CD4-positive, CD25-positive, alpha-beta regulatory T cell (primary cell): ENCODE measurements around the gene PIM1. TPM values are rescaled to one million over a fixed set of nuclear protein-coding genes. Genes with fewer than 3 reads are reported as not detected.

Experiments used
- ATAC-seq, 2 donors: fragments of 150-1000 bp; cut with Tn5 transposase; one replicate each; pipeline ENCODE4 v1.10.0; 2021; ENCODE audit warnings: low read depth in 2 of 2, moderate number of reproducible peaks in 2 of 2, moderate library complexity in 1 of 2
- DNase-seq, 3 donors: peaks; one replicate each; pipeline versions ENCODE4 v3.0.0 to v3.0.0-alpha.2; 2012 to 2022; ENCODE audit warnings: mixed read lengths in 1 of 3
- H3K27ac ChIP-seq: one replicate; pipeline ENCODE4 v1.7.0; 2013; ENCODE audit warnings: mild to moderate bottlenecking, low read length; ENCODE audit not compliant: insufficient read depth, poor library complexity, severe bottlenecking
- H3K27me3 ChIP-seq: one replicate; pipeline ENCODE4 v1.7.0; 2013; ENCODE audit warnings: low read length; ENCODE audit not compliant: control insufficient read depth, insufficient read depth
- H3K36me3 ChIP-seq: one replicate; pipeline ENCODE4 v1.7.0; 2013; ENCODE audit warnings: mild to moderate bottlenecking, low read length, moderate library complexity; ENCODE audit not compliant: control insufficient read depth, insufficient read depth
- H3K4me1 ChIP-seq: 2 replicates; pipeline ENCODE4 v1.7.0; 2013; ENCODE audit warnings: mild to moderate bottlenecking, low read length; ENCODE audit not compliant: insufficient read depth, control insufficient read depth, poor library complexity, severe bottlenecking
- H3K4me3 ChIP-seq: one replicate; pipeline ENCODE4 v1.7.0; 2013; ENCODE audit warnings: low read depth, mild to moderate bottlenecking, low read length, moderate library complexity
- H3K9me3 ChIP-seq, 2 experiments: 1 replicate in 1 of 2; 2 replicates in 1 of 2; pipeline ENCODE4 v1.7.0; 2013; ENCODE audit warnings: low read length in 2 of 2, mild to moderate bottlenecking in 1 of 2, moderate library complexity in 1 of 2; ENCODE audit not compliant: control insufficient read depth in 2 of 2
- H3K27ac Mint-ChIP-seq, 3 donors: one replicate each; pipeline ENCODE4 v1.8.0; 2020 to 2022; ENCODE audit warnings: mild to moderate bottlenecking in 3 of 3, mixed read lengths in 3 of 3, moderate library complexity in 2 of 3
- H3K27me3 Mint-ChIP-seq: one replicate; pipeline ENCODE4 v1.8.0; 2022; ENCODE audit warnings: mild to moderate bottlenecking, mixed read lengths
- H3K36me3 Mint-ChIP-seq: one replicate; pipeline ENCODE4 v1.8.0; 2020; ENCODE audit warnings: mixed read lengths
- H3K4me1 Mint-ChIP-seq, 4 donors: one replicate each; pipeline ENCODE4 v1.8.0; 2020 to 2022; ENCODE audit warnings: mixed read lengths in 4 of 4, mild to moderate bottlenecking in 1 of 4
- H3K4me3 Mint-ChIP-seq, 4 donors: one replicate each; pipeline ENCODE4 v1.8.0; 2020 to 2022; ENCODE audit warnings: mild to moderate bottlenecking in 4 of 4, mixed read lengths in 4 of 4, moderate library complexity in 3 of 4
- H3K9me3 Mint-ChIP-seq, 7 donors: one replicate each; pipeline ENCODE4 v1.8.0; 2020 to 2022; ENCODE audit warnings: mixed read lengths in 7 of 7, mild to moderate bottlenecking in 3 of 7, moderate library complexity in 2 of 7
- polyA plus RNA-seq, 4 donors: library from polyadenylated mRNA; unstranded; fragments of 300-500 nt; fragmentation: Illumina TruSeq; gene quantifications; one replicate each; pipeline ENCODE4 v1.2.3, GENCODE V29; 2021
- total RNA-seq: library from RNA; stranded (reverse); gene quantifications from one replicate; pipeline ENCODE4 v1.2.3, GENCODE V29; 2022

PIM1 gene
- total and polyA plus RNA-seq, 5 donors from 2014 or later: 105 to 161 (median 130) TPM

DNA sequence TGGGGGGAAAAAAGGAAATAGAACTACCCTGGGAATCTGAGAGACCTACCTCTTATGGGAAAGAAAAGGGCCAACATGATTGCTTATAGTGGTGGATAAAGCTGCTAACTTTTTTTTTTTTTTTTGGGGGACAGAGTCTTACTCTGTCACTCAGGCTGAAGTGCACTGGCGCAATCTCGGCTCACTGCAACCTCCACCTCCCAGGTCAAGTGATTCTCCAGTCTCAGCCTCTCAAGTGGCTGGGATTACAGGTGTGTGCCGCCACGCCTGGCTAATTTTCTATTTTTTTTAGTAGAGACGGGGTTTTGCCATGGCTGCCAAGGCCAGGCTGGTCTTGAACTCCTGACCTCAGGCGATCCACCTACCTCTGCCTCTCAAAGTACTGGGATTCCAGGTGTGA, 48.1 kb downstream of the PIM1 start:
- Mint-ChIP-seq H3K9me3 (no peaks in the 10 kb centered on the region), H3K27me3 (no peaks in the 10 kb centered on the region), H3K36me3 (no peaks in the 10 kb centered on the region), H3K4me3 (no peak overlapping the region), H3K27ac (no peak overlapping the region), H3K4me1 (peaks cover 0 to 10% (median 6%) of the 10 kb centered on the region in 4 donors)
- H3K27ac ChIP-seq: no peak overlapping the region
- no peaks in the 10 kb centered on the region for H3K27me3 ChIP-seq
- DNase-seq (no peak), ATAC-seq (no peak)
- peaks cover 13% of the 10 kb centered on the region for H3K4me1 ChIP-seq
- H3K36me3 ChIP-seq: no peaks in the 10 kb centered on the region
- no peaks in the 10 kb centered on the region for H3K9me3 ChIP-seq
- H3K4me3 ChIP-seq: no peak overlapping the region

DNA sequence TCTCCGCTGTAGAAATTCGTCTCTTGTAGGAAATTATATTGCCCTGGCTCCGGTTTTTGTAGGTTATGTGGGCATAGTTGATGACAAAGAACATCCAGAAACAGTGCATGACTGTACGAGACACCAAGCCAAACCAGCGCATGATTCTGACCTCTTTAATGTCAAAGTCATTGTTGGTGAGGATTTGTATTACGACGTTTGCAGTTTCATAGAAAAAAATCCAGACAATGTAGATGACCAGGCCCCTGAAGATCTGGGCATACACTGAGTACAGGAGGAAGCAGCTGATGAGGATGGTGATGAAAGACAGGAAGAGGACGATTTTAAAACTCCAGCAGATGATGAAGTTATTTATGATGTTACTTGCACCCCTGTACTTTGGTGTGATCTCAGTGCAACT, 48.6 kb downstream of the PIM1 start:
- Mint-ChIP-seq H3K27ac (no peak overlapping the region), H3K27me3 (no peaks in the 10 kb centered on the region), H3K4me3 (no peak overlapping the region), H3K4me1 (peaks cover 0 to 12% (median 7%) of the 10 kb centered on the region in 4 donors), H3K36me3 (no peaks in the 10 kb centered on the region), H3K9me3 (no peaks in the 10 kb centered on the region)
- H3K36me3 ChIP-seq: no peaks in the 10 kb centered on the region
- peaks cover 14% of the 10 kb centered on the region for H3K4me1 ChIP-seq
- H3K27me3 ChIP-seq: no peaks in the 10 kb centered on the region
- no peaks in the 10 kb centered on the region for H3K9me3 ChIP-seq
- DNase-seq (no peak), ATAC-seq (no peak)
- H3K27ac ChIP-seq: no peak overlapping the region
- no peak overlapping the region for H3K4me3 ChIP-seq

DNA sequence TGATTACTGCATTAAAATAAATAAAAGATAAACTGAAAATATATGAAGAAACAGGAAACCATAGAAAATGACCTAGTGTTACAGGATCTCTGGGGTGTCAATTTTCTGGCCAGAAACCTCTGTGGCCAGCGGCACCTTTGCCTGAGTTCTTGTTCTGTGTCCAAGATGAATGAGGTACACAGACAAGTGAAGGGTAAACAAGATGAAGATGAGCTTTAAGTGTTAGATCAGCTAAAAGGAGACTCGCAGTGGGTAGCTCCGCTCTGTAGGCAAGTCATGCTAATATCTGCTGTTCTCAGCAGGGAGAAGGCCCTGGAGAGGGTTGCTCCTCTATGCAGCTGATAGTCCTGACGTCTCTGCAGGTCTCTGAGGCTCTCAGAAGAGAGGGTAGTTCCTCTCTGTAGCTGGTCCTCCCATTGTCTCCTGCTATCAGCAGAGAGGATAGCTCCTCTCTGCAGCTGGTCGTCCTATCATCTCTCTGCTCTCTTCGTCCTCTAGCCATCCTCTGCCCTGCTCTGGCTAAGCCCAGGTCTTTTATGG, 51.7 kb downstream of the PIM1 start:
- H3K27ac ChIP-seq: no peak overlapping the region
- Mint-ChIP-seq H3K9me3 (no peaks in the 10 kb centered on the region), H3K27ac (peak overlapping the region in 1 of 3 donors; percentile 71)

DNA sequence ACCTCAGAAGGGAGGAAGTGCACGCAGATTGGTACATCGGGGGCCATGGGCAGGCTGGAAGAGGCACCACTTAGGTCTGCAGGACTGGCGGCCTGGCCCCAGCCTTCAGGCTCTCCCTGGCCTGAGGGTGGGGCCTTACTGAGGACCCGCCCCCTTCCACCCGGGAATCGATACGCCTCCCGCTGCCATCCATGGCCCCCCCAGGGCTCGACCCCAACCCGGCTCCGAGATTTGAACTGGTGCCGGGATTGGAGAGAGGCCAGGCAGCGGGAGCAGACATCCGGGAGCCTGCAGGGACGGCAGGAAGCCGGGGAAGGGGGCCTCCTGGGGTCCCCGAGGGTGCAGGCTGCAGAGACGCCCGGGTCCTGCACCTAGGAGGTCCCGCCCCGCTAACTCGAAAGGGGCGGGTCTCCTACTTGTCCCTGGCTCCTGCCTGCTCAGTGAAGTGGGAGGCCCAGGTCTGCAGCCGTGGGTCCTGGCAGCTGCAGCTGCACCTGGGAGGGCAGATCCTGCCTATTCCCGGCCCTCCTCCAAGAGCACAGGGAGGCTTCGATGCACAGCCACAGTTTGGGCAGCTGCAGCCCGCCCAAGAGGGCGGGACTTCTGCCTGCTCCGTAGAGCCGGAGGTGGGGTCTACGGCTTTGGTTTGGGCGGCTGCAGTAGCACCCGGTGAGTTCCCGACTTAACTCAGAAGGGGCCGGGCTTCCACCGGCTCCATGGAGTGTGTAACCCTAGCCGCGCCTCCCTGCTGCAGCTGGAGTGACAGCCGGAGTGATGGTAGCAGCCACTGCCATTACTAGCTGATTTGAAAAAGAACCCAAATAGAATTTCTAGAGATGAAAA, 52.4 kb downstream of the PIM1 start:
- Histone ChIP-seq H3K27me3 (no peaks in the 10 kb centered on the region), H3K4me1 (peaks cover 14% of the 10 kb centered on the region), H3K9me3 (no peaks in the 10 kb centered on the region), H3K27ac (no peak overlapping the region), H3K4me3 (peak overlapping the region; percentile 54), H3K36me3 (no peaks in the 10 kb centered on the region)
- ATAC-seq (peak; percentile 91 to 92), DNase-seq (peak; percentile 47 to 88 (median 59))
- Mint-ChIP-seq H3K4me3 (peak overlapping the region; percentile 67 to 91 (median 88)), H3K27me3 (no peaks in the 10 kb centered on the region), H3K27ac (peak overlapping the region in 1 of 3 donors; percentile 71), H3K9me3 (peaks cover 0 to 2% (median 0%) of the 10 kb centered on the region in 7 donors), H3K4me1 (peaks cover 0 to 12% (median 7%) of the 10 kb centered on the region in 4 donors), H3K36me3 (no peaks in the 10 kb centered on the region)

More for the DNA sequence above, 51.7 kb downstream of the PIM1 start:
- Mint-ChIP-seq H3K4me1 (peaks cover 0 to 12% (median 7%) of the 10 kb centered on the region in 4 donors), H3K4me3 (peak overlapping the region; percentile 67 to 91 (median 88)), H3K36me3 (no peaks in the 10 kb centered on the region), H3K27me3 (no peaks in the 10 kb centered on the region)
- Histone ChIP-seq H3K9me3 (no peaks in the 10 kb centered on the region), H3K4me1 (peaks cover 14% of the 10 kb centered on the region), H3K4me3 (peak overlapping the region; percentile 54), H3K36me3 (no peaks in the 10 kb centered on the region), H3K27me3 (no peaks in the 10 kb centered on the region)
- ATAC-seq: no peak
- no peak for DNase-seq

DNA sequence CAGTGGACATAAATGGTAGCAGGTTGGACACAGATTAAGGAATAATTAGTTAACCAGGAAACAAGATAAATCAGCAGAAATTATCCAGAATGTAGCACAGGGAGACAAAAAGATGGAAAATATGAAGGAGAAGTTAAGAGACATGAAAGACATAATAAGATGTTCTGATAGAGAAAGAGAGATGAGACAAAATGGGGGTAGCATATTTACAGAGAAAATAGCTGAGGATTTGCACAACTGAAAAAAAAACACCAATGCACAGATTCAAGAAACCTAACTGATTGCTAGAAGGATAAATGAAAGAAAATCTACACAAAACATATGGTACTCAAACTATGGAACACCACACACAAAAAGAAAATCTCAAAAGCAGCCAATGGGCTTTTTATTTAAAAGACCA, 53.0 kb downstream of the PIM1 start:
- Mint-ChIP-seq H3K27ac (no peak overlapping the region), H3K4me3 (peak overlapping the region; percentile 67 to 89 (median 84)), H3K36me3 (no peaks in the 10 kb centered on the region), H3K4me1 (peaks cover 0 to 12% (median 7%) of the 10 kb centered on the region in 4 donors), H3K9me3 (peaks cover 0 to 2% (median 0%) of the 10 kb centered on the region in 7 donors), H3K27me3 (no peaks in the 10 kb centered on the region)
- peaks cover 14% of the 10 kb centered on the region for H3K4me1 ChIP-seq
- H3K27ac ChIP-seq: no peak overlapping the region
- H3K27me3 ChIP-seq: no peaks in the 10 kb centered on the region
- ATAC-seq (no peak), DNase-seq (no peak)
- H3K9me3 ChIP-seq: no peaks in the 10 kb centered on the region
- H3K36me3 ChIP-seq: no peaks in the 10 kb centered on the region
- H3K4me3 ChIP-seq: peak overlapping the region; percentile 46

Other genes starting within 250 kb of the PIM1 start
- gene PI16, start 215.4 kb upstream of the PIM1 start, total RNA-seq: 62.2 TPM
- gene PI16, start 215.4 kb upstream of the PIM1 start, polyA plus RNA-seq: 100 to 1,000 TPM in 1 of 4 donors, 10 to 100 TPM in 3; 31.9 to 113 (median 77.1) TPM
- gene MTCH1, start 184.0 kb upstream of the PIM1 start, total RNA-seq: 220 TPM
- gene MTCH1, start 184.0 kb upstream of the PIM1 start, polyA plus RNA-seq: 10 to 100 TPM; 83.9 to 95.8 (median 89.5) TPM
- gene FGD2, start 164.5 kb upstream of the PIM1 start, total RNA-seq: 1.9 TPM
- gene FGD2, start 164.5 kb upstream of the PIM1 start, polyA plus RNA-seq: under 1 TPM in 3 of 4 donors, not detected in 1; 0.21 to 0.77 (median 0.43) TPM
- gene TBC1D22B, start 87.6 kb downstream of the PIM1 start, total RNA-seq: 13.3 TPM
- 1 to 10 TPM; 8.2 to 9.6 (median 8.9) TPM for gene TBC1D22B, start 87.6 kb downstream of the PIM1 start, polyA plus RNA-seq
- gene TMEM217, start 88.0 kb downstream of the PIM1 start, total RNA-seq: 1.4 TPM
- gene TMEM217, start 88.0 kb downstream of the PIM1 start, polyA plus RNA-seq: 1 to 10 TPM in 1 of 4 donors, under 1 TPM in 3; 0.38 to 1.2 (median 0.72) TPM
- 12.2 TPM for gene RNF8, start 183.8 kb downstream of the PIM1 start, total RNA-seq
- 10 to 100 TPM; 14.6 to 21.9 (median 17.6) TPM for gene RNF8, start 183.8 kb downstream of the PIM1 start, polyA plus RNA-seq